Panc1 (cell line): ENCODE measurements around the gene PRR15. TPM values are rescaled to one million over a fixed set of nuclear protein-coding genes. Genes with fewer than 3 reads are reported as not detected.

Experiments used
- ATAC-seq: fragments of 200-7000 bp; cut with Tn5 transposase; 2 replicates; pipeline ENCODE4 v1.9.1; 2020; ENCODE audit warnings: mild to moderate bottlenecking, moderate library complexity
- BruUV-seq: library from RNA; stranded (reverse); fragments of 400-500 nt; replicated peaks from 2 replicates; lab custom pipeline; 2021; lab: Mats Ljungman, UMichigan
- CTCF ChIA-PET: fragments of 300-600 bp; sonication (Branson Sonifier 250); formaldehyde crosslinking; loops from one replicate; lab custom pipeline; 2022; ENCODE audit warnings: antibody characterized with exemption; lab: Charles Lee
- POLR2A ChIA-PET: fragments of 300-600 bp; sonication (Branson Sonifier 250); formaldehyde crosslinking; loops from one replicate; lab custom pipeline; 2022; ENCODE audit warnings: antibody characterized with exemption; lab: Charles Lee
- DNase-seq: peaks from one replicate; pipeline ENCODE4 v3.0.0-alpha.2; 2010; ENCODE audit warnings: low read depth, low spot score
- H3K27ac ChIP-seq: 2 replicates; pipeline ENCODE4 v1.5.1; 2011; ENCODE audit warnings: mild to moderate bottlenecking, low read length, inconsistent platforms
- H3K27me3 ChIP-seq: fragments of 200-500 bp; sonication (Bioruptor generic); 2 replicates; pipeline ENCODE4 v1.6.0; 2014; ENCODE audit warnings: low read length, inconsistent platforms; ENCODE audit not compliant: control insufficient read depth, insufficient read depth
- H3K36me3 ChIP-seq: fragments of 200-500 bp; sonication (Bioruptor generic); 2 replicates; pipeline ENCODE4 v1.5.1; 2014; ENCODE audit warnings: inconsistent platforms, mild to moderate bottlenecking, low read length, moderate library complexity; ENCODE audit not compliant: control insufficient read depth, insufficient read depth
- H3K4me1 ChIP-seq: 2 replicates; pipeline ENCODE4 v1.5.1; 2011; ENCODE audit warnings: inconsistent platforms, mild to moderate bottlenecking, low read length, moderate library complexity; ENCODE audit not compliant: control insufficient read depth, insufficient read depth
- H3K4me3 ChIP-seq, 2 experiments: 2 replicates each; pipeline ENCODE4 v1.5.1; 2011 to 2012; ENCODE audit warnings: low read depth in 2 of 2, low read length in 2 of 2, mild to moderate bottlenecking in 2 of 2, inconsistent platforms in 1 of 2, moderate library complexity in 1 of 2
- H3K9me3 ChIP-seq: fragments of 200-500 bp; sonication (Bioruptor generic); 2 replicates; pipeline ENCODE4 v1.5.1; 2014; ENCODE audit warnings: low read depth, mild to moderate bottlenecking, inconsistent platforms, low read length, moderate library complexity; ENCODE audit not compliant: control insufficient read depth, insufficient read depth
- POLR2AphosphoS5 ChIP-seq: IDR thresholded peaks from 2 replicates; pipeline ENCODE4 v1.6.1; 2012; ENCODE audit warnings: mild to moderate bottlenecking, low read depth, low read length, moderate library complexity
- SIN3A ChIP-seq: IDR thresholded peaks from 2 replicates; pipeline ENCODE4 v1.6.1; 2012; ENCODE audit warnings: low read depth, mild to moderate bottlenecking, low read length, moderate library complexity, borderline replicate concordance; ENCODE audit not compliant: insufficient read depth
- TCF7L2 ChIP-seq: IDR thresholded peaks from 2 replicates; pipeline ENCODE4 v1.6.1; 2011; ENCODE audit warnings: mild to moderate bottlenecking, low read depth, low read length, inconsistent platforms
- in situ Hi-C: cut with HindIII; loops from 2 replicates; pipeline ENCODE4 v1.10.0; 2016; ENCODE audit warnings: low sequenced_read_pairs, low pct_unique_long_range_greater_than_20kb
- intact Hi-C: fragments of 100-400 bp; cut with micrococcal nuclease; formaldehyde crosslinking; loops from one replicate; pipeline ENCODE4 v1.10.0; 2022; ENCODE audit not compliant: unreplicated experiment
- total RNA-seq: library from RNA; stranded (reverse); gene quantifications from one replicate; pipeline ENCODE4 v1.2.1, GENCODE V29; 2021; ENCODE audit not compliant: unreplicated experiment
- TF ChIP-seq, protein P1 (sequence below), 2 experiments: IDR thresholded peaks; 2 replicates each; pipeline ENCODE4 v1.6.1; 2011 to 2012; ENCODE audit warnings: low read depth in 2 of 2, control low read depth in 1 of 2, low read length in 1 of 2, mild to moderate bottlenecking in 1 of 2, moderate library complexity in 1 of 2; ENCODE audit not compliant: insufficient read depth in 1 of 2
- TF ChIP-seq, protein P2 (sequence below): fragments of 450-650 bp; IDR thresholded peaks from 2 replicates; pipeline ENCODE4 v1.5.1; 2017; ENCODE audit warnings: mild to moderate bottlenecking

The PRR15 gene
- total RNA-seq, 1 experiment from 2014 or later: 0.23 TPM

DNA sequence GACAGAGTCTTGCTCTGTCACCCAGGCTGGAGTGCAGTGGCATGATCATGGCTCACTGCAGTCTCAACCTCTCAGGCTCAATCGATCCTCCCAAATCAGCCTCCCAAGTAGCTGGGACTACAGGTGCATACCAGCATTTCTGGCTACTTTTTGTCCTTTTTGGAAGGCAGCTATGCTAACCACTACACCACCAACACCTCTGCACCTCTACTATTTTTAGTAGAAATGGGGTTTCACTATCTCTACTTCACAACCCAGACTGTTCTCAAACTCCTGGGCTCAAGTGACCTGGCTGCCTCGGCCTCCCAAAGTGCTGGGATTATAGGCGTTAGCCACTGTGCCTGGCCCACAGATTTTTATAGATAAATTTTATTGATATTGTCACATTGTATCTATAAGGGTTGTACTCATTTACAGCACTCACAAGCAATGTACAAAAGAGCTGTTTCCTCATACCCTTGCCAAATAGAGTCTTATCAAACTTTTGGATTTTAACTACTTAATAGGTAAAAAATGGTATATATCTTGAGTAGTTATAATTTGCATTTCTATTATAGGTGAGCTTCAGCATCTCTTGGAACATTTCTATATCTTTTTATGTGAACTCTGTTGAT lies 23.7 kb downstream of the PRR15 start:
- H3K4me3 ChIP-seq: no peak overlapping the region
- DNase-seq: no peak
- no peaks in the 10 kb centered on the region for H3K4me1 ChIP-seq
- ChIA-PET CTCF (no interaction called here), POLR2A (no interaction called here)
- BruUV-seq: no TSS peak
- in situ Hi-C loops (no loop called here), intact Hi-C loops (no loop called here)
- H3K36me3 ChIP-seq: no peaks in the 10 kb centered on the region
- no peaks in the 10 kb centered on the region for H3K27me3 ChIP-seq
- no peak for ATAC-seq
- no peak overlapping the region for H3K27ac ChIP-seq
- TF ChIP-seq TCF7L2 (no peak), SIN3A (no peak), POLR2AphosphoS5 (no peak)
- TF ChIP-seq, protein P1, sequence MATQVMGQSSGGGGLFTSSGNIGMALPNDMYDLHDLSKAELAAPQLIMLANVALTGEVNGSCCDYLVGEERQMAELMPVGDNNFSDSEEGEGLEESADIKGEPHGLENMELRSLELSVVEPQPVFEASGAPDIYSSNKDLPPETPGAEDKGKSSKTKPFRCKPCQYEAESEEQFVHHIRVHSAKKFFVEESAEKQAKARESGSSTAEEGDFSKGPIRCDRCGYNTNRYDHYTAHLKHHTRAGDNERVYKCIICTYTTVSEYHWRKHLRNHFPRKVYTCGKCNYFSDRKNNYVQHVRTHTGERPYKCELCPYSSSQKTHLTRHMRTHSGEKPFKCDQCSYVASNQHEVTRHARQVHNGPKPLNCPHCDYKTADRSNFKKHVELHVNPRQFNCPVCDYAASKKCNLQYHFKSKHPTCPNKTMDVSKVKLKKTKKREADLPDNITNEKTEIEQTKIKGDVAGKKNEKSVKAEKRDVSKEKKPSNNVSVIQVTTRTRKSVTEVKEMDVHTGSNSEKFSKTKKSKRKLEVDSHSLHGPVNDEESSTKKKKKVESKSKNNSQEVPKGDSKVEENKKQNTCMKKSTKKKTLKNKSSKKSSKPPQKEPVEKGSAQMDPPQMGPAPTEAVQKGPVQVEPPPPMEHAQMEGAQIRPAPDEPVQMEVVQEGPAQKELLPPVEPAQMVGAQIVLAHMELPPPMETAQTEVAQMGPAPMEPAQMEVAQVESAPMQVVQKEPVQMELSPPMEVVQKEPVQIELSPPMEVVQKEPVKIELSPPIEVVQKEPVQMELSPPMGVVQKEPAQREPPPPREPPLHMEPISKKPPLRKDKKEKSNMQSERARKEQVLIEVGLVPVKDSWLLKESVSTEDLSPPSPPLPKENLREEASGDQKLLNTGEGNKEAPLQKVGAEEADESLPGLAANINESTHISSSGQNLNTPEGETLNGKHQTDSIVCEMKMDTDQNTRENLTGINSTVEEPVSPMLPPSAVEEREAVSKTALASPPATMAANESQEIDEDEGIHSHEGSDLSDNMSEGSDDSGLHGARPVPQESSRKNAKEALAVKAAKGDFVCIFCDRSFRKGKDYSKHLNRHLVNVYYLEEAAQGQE (IDR thresholded peaks at IDR 0.05; ENCODE audit: insufficient read depth in 1 of 2, low read depth in 2 of 2, low read length in 1 of 2): no peak
- TF ChIP-seq, protein P2, sequence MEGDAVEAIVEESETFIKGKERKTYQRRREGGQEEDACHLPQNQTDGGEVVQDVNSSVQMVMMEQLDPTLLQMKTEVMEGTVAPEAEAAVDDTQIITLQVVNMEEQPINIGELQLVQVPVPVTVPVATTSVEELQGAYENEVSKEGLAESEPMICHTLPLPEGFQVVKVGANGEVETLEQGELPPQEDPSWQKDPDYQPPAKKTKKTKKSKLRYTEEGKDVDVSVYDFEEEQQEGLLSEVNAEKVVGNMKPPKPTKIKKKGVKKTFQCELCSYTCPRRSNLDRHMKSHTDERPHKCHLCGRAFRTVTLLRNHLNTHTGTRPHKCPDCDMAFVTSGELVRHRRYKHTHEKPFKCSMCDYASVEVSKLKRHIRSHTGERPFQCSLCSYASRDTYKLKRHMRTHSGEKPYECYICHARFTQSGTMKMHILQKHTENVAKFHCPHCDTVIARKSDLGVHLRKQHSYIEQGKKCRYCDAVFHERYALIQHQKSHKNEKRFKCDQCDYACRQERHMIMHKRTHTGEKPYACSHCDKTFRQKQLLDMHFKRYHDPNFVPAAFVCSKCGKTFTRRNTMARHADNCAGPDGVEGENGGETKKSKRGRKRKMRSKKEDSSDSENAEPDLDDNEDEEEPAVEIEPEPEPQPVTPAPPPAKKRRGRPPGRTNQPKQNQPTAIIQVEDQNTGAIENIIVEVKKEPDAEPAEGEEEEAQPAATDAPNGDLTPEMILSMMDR: no peak
- H3K9me3 ChIP-seq: no peaks in the 10 kb centered on the region

DNA sequence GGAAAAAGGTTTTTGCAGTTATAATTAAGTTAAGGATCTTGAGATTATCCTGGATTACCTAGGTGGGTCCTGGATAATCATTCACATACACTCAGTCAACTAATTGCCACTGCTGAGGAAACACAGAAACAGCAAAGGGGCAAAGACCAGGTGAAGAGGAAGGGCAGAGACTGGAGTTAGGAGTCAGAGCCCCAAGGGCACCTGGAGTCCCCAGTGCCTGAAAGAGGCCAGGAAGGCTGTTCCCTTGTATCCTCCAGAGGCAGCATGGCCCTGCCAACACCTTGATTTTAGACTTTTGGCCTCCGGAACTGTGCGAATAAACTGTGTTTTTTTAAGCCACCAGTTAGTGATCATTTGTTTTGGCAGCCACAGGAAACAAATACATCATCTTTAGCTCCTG lies 24.6 kb downstream of the PRR15 start:
- H3K27me3 ChIP-seq: no peaks in the 10 kb centered on the region
- no peak for TF ChIP-seq POLR2AphosphoS5
- TF ChIP-seq SIN3A: no peak
- TF ChIP-seq TCF7L2: no peak
- TF ChIP-seq, protein P2: no peak
- TF ChIP-seq, protein P1 (IDR thresholded peaks at IDR 0.05; ENCODE audit: insufficient read depth in 1 of 2, low read depth in 2 of 2, low read length in 1 of 2): no peak
- ChIA-PET POLR2A (no interaction called here), CTCF (no interaction called here)
- in situ Hi-C loops (no loop called here), intact Hi-C loops (no loop called here)
- DNase-seq (no peak), ATAC-seq (no peak)
- BruUV-seq: no TSS peak
- no peak overlapping the region for H3K4me3 ChIP-seq
- H3K9me3 ChIP-seq: no peaks in the 10 kb centered on the region
- H3K27ac ChIP-seq: no peak overlapping the region
- H3K36me3 ChIP-seq: no peaks in the 10 kb centered on the region
- no peaks in the 10 kb centered on the region for H3K4me1 ChIP-seq
